GM18873 (cell line): ENCODE results near the gene TCFL5.

Source experiments
- ATAC-seq: cut with Tn5 transposase; IDR thresholded peaks from one replicate; pipeline ENCODE4 v1.9.1; 2021; ENCODE audit warnings: mild to moderate bottlenecking, moderate library complexity, moderate number of reproducible peaks; ENCODE audit not compliant: unreplicated experiment, low FRiP score

The TCFL5 gene

GRCh38 chr20:62825333-62825985 is 36.2 kb downstream of the TCFL5 start:
- no peak for ATAC-seq

GRCh38 chr20:62824476-62825332 is 36.9 kb downstream of the TCFL5 start:
- ATAC-seq, result no peak

- no peak for ATAC-seq
Measured at GRCh38 chr20:62823688-62824475, 37.7 kb downstream of the TCFL5 start.

GRCh38 chr20:62822788-62823651 is 38.6 kb downstream of the TCFL5 start:
- no peak for ATAC-seq

DNA sequence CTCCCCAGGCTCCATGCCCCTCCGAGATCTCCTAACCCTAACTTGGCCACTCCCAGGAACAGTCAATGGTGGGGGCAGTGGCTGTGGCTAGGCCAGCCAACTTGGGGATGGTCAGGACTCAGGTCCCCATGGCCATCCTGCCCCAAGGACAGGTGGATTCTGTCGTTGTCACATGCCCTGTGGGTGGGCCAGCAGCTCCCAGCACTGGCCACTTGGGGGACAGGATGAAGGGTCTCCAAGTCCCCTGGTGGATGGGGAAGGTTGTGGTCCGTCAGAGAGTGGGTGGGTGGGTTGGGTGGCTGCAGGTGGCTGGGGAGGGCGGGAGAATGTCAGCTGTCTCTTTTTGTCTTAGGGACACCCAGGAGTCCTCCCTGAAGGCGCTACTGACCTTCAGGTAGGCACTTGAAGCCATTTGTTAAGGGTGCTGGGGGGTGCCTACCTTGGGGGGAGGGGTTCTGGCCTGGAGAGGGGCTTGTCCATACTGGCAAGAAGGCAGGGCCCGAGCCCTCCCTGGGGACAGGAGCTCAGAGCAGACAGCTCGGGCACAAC is 39.3 kb downstream of the TCFL5 start:
- no peak for ATAC-seq

DNA sequence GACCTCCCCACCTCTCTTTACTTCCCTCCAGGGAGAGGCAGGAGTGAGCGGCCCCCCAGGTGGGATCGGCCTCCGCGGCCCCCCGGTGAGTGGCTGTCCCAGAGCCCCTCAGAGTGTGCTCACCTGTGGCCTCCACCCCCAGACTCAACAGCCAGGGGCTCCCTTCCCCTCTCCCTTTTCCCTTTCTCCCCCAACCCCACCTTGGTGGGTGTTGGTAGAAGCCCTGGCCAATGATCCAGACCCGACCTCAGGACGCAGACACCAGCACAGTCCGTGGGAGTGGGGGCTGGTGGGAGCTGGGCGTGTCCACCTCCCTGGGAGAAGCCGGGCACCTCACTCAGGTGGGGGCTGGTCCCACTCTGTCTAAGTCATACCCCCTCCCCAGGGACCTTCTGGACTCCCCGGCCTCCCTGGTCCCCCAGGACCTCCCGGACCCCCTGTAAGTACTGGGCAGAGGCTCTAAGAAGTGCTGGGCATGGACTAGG is 39.9 kb downstream of the TCFL5 start:
- no peak for ATAC-seq

- no peak for ATAC-seq
Measured at GRCh38 chr20:62820962-62821725, 40.5 kb downstream of the TCFL5 start.

DNA sequence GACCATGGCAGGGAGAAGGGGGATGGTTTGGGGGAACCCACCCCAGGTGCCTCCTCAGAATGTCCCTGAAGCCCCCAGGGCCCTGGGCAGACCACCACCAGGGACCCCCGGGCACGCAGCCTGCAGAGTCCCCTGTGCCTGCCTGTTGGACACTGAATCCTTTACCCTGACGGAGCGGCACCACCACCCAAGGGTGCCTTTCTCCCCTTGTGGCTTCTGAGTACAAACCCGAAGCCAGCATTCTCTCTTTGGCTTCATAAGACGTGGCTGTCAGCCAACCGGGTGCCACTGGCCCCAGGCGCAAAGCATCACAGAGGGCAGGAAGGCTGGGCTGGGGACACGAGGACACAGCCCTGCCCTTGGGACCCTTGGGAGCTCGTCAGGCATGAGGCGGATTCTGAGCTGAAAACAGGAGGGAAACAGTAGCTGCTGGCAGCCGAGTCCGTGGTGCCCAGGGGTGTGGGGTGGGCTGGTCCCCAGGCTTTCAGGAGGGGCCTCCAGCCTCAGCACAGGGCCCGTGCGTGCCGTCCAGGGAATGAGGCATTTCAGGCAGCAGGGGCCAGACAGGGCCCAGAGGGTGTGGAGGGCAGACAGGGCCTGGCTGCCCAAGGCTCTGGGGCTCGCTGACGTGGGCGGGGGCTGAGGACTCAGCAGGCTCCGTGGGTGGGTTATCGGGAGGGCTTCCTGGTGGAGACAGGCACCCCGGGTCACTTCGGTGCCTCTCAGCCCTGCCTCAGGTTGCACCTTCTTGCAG is 41.2 kb downstream of the TCFL5 start:
- ATAC-seq, result no peak

- ATAC-seq, result no peak
Measured at GRCh38 chr20:62819494-62820174, 42.0 kb downstream of the TCFL5 start.

DNA sequence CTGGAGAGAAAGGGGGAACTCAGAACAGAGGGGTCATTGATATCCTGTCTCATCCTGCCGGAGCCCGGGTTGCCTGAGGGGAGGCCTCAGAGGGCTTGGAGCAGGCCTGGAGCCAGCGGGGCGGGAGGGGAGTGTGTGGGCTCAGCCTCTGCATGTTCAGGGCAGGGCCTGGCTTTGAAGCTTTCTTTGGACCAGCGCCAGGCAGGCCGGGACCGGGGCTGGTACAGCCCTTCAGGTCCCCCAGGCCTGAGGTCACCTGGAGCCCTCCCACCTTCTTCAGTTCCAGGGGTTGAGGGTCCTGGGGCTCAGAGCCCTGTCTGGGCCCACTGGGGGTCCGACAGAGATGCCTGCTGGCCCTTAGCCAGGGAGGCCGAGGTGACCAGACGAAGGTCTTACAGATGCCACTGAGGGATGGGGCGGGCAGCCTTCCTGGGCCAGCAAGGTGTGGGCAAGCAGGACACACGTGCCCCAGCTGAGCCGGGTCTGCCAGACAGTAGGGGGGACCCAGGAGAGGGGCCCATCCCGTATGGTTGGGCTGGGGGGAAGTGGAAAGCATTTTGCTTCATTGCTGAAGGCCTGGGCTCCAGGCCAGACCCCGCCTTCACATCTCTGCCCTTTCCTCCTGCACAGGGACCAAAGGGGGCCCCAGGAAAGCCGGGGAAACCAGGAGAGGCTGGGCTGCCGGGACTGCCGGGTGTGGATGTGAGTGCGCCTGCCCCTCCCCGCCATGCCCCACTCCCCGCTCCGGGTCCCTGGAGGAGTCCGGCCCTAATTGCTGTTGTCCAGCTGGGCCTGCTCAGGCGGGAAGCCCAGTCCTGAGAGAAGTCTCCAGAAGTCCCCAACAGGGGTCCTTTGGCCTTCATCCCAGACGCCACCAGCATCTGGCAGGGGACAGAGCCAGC is 42.8 kb downstream of the TCFL5 start:
- ATAC-seq, result no peak

GRCh38 chr20:62817975-62818591 is 43.5 kb downstream of the TCFL5 start:
- no peak for ATAC-seq

DNA sequence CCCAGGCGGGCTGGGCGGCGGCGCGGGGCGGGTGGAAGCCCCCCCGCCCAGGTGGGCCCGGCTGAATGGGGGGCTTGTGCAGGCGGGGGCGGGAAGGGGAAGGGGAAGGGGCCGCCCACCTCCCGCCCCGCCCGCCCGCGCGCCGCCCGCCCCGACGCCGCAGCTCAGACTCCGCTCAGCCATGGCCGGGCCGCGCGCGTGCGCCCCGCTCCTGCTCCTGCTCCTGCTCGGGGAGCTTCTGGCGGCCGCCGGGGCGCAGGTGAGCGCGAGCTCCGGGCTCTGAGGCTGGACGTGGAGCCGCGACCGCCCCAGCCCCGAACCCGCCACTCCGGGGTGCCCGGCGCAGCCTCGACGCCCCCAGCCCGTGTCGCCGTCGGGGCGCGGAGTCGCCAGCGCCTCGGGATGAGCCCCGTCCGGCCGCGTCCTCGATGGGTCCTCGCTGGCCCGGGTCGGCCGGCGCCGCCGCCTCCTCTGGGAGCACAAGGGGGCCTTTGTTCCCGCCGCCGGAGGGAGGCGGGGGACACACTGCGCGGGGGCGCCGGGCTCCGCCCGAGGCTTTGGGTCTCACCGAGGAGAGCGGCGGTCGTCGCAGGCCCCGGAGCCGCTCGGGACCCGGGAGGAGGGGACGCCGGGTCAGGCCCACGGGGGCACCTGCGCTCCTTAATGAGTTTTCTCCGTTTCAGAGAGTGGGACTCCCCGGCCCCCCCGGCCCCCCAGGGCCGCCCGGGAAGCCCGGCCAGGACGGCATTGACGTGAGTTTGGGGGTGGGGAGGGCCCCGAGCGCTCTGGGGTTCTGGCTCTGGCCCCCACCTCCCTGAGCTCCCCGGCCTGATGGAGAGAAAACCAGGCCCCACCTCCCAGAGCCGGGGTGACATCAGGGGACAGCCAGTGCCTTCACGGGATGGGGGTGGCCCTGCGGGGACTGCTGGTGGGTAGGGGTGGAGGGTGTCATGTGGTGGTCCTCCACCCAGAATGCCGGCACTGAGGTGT is 44.4 kb downstream of the TCFL5 start, which contains the start of gene COL9A3:
Gene COL9A3 (plus strand): TSS at position 167 of the 990 bp plus-strand sequence. CDS start 15 bp downstream, at position 182.
- no peak for ATAC-seq

DNA sequence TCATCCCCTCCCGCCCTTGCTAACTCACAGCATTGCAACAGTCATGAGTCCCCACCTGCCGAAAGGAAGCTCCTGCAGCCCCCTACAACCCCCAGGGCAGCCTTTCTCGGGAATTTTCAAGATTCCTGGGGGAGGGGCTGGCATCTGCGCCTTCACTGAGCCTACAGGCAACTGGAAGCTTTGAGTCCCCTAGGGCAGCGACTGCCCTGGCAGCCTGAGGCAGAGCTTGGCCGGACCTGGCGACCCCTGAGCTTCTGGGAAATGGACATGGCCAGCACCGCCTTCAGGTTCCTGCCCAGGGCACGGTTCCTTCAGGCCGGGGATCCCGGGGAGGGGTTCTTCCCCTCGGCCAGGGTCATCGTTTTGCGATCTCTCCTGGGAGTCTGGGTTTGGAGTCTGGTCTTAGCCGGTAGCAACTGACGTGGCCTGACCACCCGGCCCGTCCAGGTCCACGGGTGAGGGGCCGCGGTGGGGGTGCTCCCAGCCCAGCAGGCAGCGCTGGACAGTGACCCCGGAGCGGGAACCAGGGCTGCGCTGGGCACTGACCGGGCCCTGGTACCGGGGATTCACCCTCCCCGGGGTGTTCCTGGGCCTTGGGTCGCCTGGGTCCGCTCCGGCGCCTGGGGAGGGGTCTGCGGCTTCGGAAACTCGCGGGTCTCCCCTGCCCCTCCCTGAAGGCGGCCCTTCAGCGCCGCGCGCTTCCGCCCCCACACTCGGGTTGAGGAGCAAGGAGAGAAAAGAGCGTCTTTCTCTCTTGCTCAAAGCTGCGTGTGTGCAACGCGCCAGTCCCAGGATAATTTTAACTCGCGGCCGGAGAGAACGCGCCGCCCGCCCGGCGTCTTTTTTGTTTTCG is 45.4 kb downstream of the TCFL5 start:
- ATAC-seq, result no peak
